ENCODE results near the gene OR10A3.

OR10A3 gene

DNA sequence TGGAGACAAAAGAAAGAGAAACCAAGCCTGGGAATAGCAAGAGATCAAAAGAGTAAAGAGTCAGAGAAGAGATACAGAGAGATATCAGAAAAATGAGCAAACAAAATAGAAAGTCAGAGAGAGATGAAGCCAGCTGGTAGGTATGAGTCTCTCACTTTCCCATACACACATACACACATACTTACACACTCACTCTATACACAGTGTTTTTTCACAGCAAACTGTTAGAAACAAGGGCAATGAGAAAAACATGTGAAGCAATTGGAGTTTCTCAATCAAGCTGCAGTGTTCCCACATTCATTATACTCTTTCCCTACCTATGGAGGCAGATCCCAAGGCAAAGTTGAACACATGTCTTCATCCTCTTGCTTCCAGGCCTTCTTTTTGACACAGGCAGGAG is 26.3 kb upstream of the OR10A3 start:
- H3K4me2 ChIP-seq (ENCODE audit: low read length): no peak overlapping the region
- no peak overlapping the region for H3K27ac ChIP-seq (ENCODE audit: low read depth, low read length, poor library complexity, severe bottlenecking)

GRCh38 chr11:7967097-7967496 is 25.6 kb upstream of the OR10A3 start:
- Histone ChIP-seq H3K4me3 (ENCODE audit: low read depth, low read length, poor library complexity, severe bottlenecking) (no peak overlapping the region), H2AFZ (ENCODE audit: low read length) (no peak overlapping the region), H3K27me3 (ENCODE audit: insufficient read depth, low read length) (no peaks in the 10 kb centered on the region), H3K9me2 (ENCODE audit: low read depth, low read length) (no peaks in the 10 kb centered on the region), H3K9ac (ENCODE audit: low read length) (no peak overlapping the region), H3K79me2 (ENCODE audit: insufficient read depth, low read length) (no peaks in the 10 kb centered on the region), H3K4me2 (ENCODE audit: low read length) (no peak overlapping the region), H3K27ac (ENCODE audit: low read depth, low read length, poor library complexity, severe bottlenecking) (no peak overlapping the region), H3K4me1 (ENCODE audit: insufficient read depth, low read length, severe bottlenecking) (peaks cover 7% of the 10 kb centered on the region), H3F3A (ENCODE audit: insufficient read depth, low read length) (no peaks in the 10 kb centered on the region), H4K20me1 (ENCODE audit: insufficient read depth, low read length) (no peaks in the 10 kb centered on the region), H3K36me3 (ENCODE audit: insufficient read depth, low read length) (no peaks in the 10 kb centered on the region), H3K9me3 (ENCODE audit: low read length) (no peaks in the 10 kb centered on the region)
- TF ChIP-seq CTCF (IDR thresholded peaks at IDR 0.05; ENCODE audit: low read length): no peak
- TF ChIP-seq EZH2 (IDR thresholded peaks at IDR 0.05; ENCODE audit: borderline replicate concordance, low read length): no peak

More for the DNA sequence above, 26.3 kb upstream of the OR10A3 start:
- H3K79me2 ChIP-seq (ENCODE audit: insufficient read depth, low read length): no peaks in the 10 kb centered on the region
- H3K9ac ChIP-seq (ENCODE audit: low read length): no peak overlapping the region
- H3K4me3 ChIP-seq (ENCODE audit: low read depth, low read length, poor library complexity, severe bottlenecking): no peak overlapping the region
- no peak overlapping the region for H2AFZ ChIP-seq (ENCODE audit: low read length)
- H3K4me1 ChIP-seq (ENCODE audit: insufficient read depth, low read length, severe bottlenecking): peaks cover 7% of the 10 kb centered on the region
- no peaks in the 10 kb centered on the region for H3K9me2 ChIP-seq (ENCODE audit: low read depth, low read length)
- H3K27me3 ChIP-seq (ENCODE audit: insufficient read depth, low read length): no peaks in the 10 kb centered on the region
- no peaks in the 10 kb centered on the region for H3K9me3 ChIP-seq (ENCODE audit: low read length)
- no peaks in the 10 kb centered on the region for H3K36me3 ChIP-seq (ENCODE audit: insufficient read depth, low read length)
- H4K20me1 ChIP-seq (ENCODE audit: insufficient read depth, low read length): no peaks in the 10 kb centered on the region
- no peak for TF ChIP-seq CTCF (IDR thresholded peaks at IDR 0.05; ENCODE audit: low read length)
- no peak for TF ChIP-seq EZH2 (IDR thresholded peaks at IDR 0.05; ENCODE audit: borderline replicate concordance, low read length)
- H3F3A ChIP-seq (ENCODE audit: insufficient read depth, low read length): no peaks in the 10 kb centered on the region

- Histone ChIP-seq H3K9me2 (ENCODE audit: low read depth, low read length) (no peaks in the 10 kb centered on the region), H3K79me2 (ENCODE audit: insufficient read depth, low read length) (no peaks in the 10 kb centered on the region), H3K9me3 (ENCODE audit: low read length) (no peaks in the 10 kb centered on the region), H3F3A (ENCODE audit: insufficient read depth, low read length) (no peaks in the 10 kb centered on the region), H3K4me1 (ENCODE audit: insufficient read depth, low read length, severe bottlenecking) (peaks cover 7% of the 10 kb centered on the region), H3K4me2 (ENCODE audit: low read length) (no peak within 1 kb of the TSS), H2AFZ (ENCODE audit: low read length) (no peak within 1 kb of the TSS), H3K36me3 (ENCODE audit: insufficient read depth, low read length) (no peaks in the 10 kb centered on the region), H3K4me3 (ENCODE audit: low read depth, low read length, poor library complexity, severe bottlenecking) (no peak within 1 kb of the TSS), H3K27me3 (ENCODE audit: insufficient read depth, low read length) (no peaks in the 10 kb centered on the region), H4K20me1 (ENCODE audit: insufficient read depth, low read length) (no peaks in the 10 kb centered on the region), H3K27ac (ENCODE audit: low read depth, low read length, poor library complexity, severe bottlenecking) (no peak within 1 kb of the TSS), H3K9ac (ENCODE audit: low read length) (no peak within 1 kb of the TSS)
- TF ChIP-seq EZH2 (IDR thresholded peaks at IDR 0.05; ENCODE audit: borderline replicate concordance, low read length): no peak
- no peak for TF ChIP-seq CTCF (IDR thresholded peaks at IDR 0.05; ENCODE audit: low read length)
Observed at GRCh38 chr11:7965386-7965785, 23.9 kb upstream of the OR10A3 start, which contains the start of gene NLRP10. TSS of gene NLRP10 (minus strand) at chr11:7965447. CDS start at chr11:7963495, 1,952 bp downstream.

Measured in OCI-LY1 (cell line).